MM.1S (cell line): Measurements from ENCODE around the gene PTMS.

Experiments
- EZH2 ChIP-seq: fragments of 300-600 bp; sonication (generic); optimal IDR thresholded peaks from 2 replicates; pipeline ENCODE3; 2017; ENCODE audit warnings: low read depth, mild to moderate bottlenecking, antibody characterized with exemption, low read length, mixed read lengths
- EZH2phosphoT487 ChIP-seq: fragments of 300-600 bp; sonication (generic); IDR thresholded peaks from 2 replicates; pipeline ENCODE4 v1.6.1; 2018; ENCODE audit warnings: antibody characterized with exemption, low read length
- TF ChIP-seq, protein P1 (sequence below): fragments of 300-600 bp; sonication (generic); IDR thresholded peaks from 2 replicates; pipeline ENCODE4 v1.5.1; 2016; ENCODE audit warnings: antibody characterized with exemption, low read length, mixed read lengths

DNA sequence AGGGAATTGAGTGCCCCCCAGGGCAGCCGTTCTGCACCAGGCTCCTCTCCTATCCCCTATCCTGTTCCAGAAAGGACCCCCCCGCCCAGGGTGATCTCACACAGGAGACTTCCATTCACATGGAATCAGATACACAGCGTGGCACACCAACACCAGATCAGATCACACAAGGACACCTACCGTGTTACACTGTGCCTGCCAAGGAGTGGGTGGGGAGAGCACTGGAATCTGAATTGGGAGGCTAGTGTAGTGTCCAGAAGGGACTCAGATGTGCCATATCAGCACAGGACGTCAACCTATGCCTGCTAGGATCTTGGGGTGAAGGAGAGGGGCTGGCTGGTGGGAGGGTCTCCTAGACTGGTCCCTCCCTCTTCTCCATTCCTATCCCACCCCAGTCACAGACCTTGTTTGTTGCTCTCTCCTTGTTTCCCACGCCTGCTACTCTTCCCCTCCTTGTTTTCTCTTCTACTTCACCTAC lies 2.3 kb downstream of the PTMS start:
- TF ChIP-seq EZH2 (no peak), EZH2phosphoT487 (no peak)
- TF ChIP-seq, protein P1, sequence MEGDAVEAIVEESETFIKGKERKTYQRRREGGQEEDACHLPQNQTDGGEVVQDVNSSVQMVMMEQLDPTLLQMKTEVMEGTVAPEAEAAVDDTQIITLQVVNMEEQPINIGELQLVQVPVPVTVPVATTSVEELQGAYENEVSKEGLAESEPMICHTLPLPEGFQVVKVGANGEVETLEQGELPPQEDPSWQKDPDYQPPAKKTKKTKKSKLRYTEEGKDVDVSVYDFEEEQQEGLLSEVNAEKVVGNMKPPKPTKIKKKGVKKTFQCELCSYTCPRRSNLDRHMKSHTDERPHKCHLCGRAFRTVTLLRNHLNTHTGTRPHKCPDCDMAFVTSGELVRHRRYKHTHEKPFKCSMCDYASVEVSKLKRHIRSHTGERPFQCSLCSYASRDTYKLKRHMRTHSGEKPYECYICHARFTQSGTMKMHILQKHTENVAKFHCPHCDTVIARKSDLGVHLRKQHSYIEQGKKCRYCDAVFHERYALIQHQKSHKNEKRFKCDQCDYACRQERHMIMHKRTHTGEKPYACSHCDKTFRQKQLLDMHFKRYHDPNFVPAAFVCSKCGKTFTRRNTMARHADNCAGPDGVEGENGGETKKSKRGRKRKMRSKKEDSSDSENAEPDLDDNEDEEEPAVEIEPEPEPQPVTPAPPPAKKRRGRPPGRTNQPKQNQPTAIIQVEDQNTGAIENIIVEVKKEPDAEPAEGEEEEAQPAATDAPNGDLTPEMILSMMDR: no peak
